Naive thymus-derived CD8-positive, alpha-beta T cell (primary cell): ENCODE measurements around the gene NCKAP5. TPM values are rescaled to one million over a fixed set of nuclear protein-coding genes. Genes with fewer than 3 reads are reported as not detected.

Experiments
- ATAC-seq, 2 donors: fragments of 150-1000 bp; cut with Tn5 transposase in 1 of 2; sonication (Bioruptor Pico), chemical (Tn5 transposase) in 1 of 2; 1 replicate in 1 of 2; 2 replicates in 1 of 2; pipeline ENCODE4 v1.10.0; 2021; ENCODE audit warnings: mild to moderate bottlenecking in 2 of 2, moderate library complexity in 2 of 2
- POLR2A ChIA-PET: fragments of 350-600 bp; sonication (Branson Sonifier 250); formaldehyde crosslinking; loops from one replicate; lab custom pipeline; 2021; ENCODE audit warnings: antibody characterized with exemption; lab: Charles Lee
- DNase-seq, 10 donors: peaks; one replicate each; pipeline versions ENCODE4 v3.0.0 to v3.0.0-alpha.2; 2020 to 2022
- H3K27ac Mint-ChIP-seq, 10 donors: one replicate each; pipeline ENCODE4 v1.8.0; 2020 to 2022; ENCODE audit warnings: mild to moderate bottlenecking in 10 of 10, mixed read lengths in 10 of 10, moderate library complexity in 4 of 10, inconsistent platforms in 1 of 10
- H3K27me3 Mint-ChIP-seq, 5 donors: one replicate each; pipeline ENCODE4 v1.8.0; 2021 to 2022; ENCODE audit warnings: mixed read lengths in 5 of 5
- H3K36me3 Mint-ChIP-seq, 3 donors: one replicate each; pipeline ENCODE4 v1.8.0; 2020 to 2022; ENCODE audit warnings: mixed read lengths in 3 of 3, mild to moderate bottlenecking in 2 of 3, inconsistent platforms in 1 of 3
- H3K4me1 Mint-ChIP-seq, 4 donors: one replicate each; pipeline ENCODE4 v1.8.0; 2021 to 2022; ENCODE audit warnings: mixed read lengths in 4 of 4
- H3K4me3 Mint-ChIP-seq, 10 donors: one replicate each; pipeline ENCODE4 v1.8.0; 2020 to 2022; ENCODE audit warnings: mild to moderate bottlenecking in 10 of 10, mixed read lengths in 10 of 10, moderate library complexity in 6 of 10, inconsistent platforms in 1 of 10
- H3K9me3 Mint-ChIP-seq, 9 donors: one replicate each; pipeline ENCODE4 v1.8.0; 2020 to 2022; ENCODE audit warnings: mixed read lengths in 9 of 9, mild to moderate bottlenecking in 3 of 9, inconsistent platforms in 1 of 9, moderate library complexity in 1 of 9
- polyA plus RNA-seq, 3 donors: library from polyadenylated mRNA; unstranded; fragments of 300-500 nt; fragmentation: Illumina TruSeq; gene quantifications; one replicate each; pipeline ENCODE4 v1.2.3, GENCODE V29; 2021
- total RNA-seq, 8 experiments: library from RNA in 2 of 8; stranded (reverse) in 2 of 8; gene quantifications; one replicate each; pipeline ENCODE4 v1.2.3 and lab custom pipeline; 2021 to 2026

The NCKAP5 gene
- total and polyA plus RNA-seq, 5 experiments from 2014 or later, result not detected

DNA sequence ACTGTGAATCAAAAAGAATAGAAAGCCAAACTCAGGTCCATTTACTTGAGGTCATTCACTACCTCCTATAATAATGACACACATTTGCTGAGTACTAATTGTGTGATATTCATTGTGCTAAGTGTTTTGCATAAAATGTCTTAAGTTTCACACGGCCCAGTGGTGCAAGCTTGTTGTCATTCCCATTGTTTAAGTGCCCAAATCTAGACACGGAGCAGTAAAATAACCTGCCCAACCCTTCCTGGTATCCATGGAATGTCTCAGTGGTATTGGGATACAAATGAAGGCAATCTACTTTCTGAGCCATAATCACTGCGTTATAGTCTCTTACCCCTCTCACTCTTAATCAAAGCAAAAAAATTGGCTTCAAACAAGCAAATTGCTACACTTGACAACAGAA, 233.3 kb downstream of the NCKAP5 start:
- DNase-seq (no peak), ATAC-seq (no peak)
- Mint-ChIP-seq H3K36me3 (no peaks in the 10 kb centered on the region), H3K4me3 (no peak overlapping the region), H3K9me3 (peaks cover 0 to 2% (median 0%) of the 10 kb centered on the region in 9 donors), H3K4me1 (no peaks in the 10 kb centered on the region), H3K27ac (no peak overlapping the region), H3K27me3 (no peaks in the 10 kb centered on the region)
- POLR2A ChIA-PET, result no interaction called here

DNA sequence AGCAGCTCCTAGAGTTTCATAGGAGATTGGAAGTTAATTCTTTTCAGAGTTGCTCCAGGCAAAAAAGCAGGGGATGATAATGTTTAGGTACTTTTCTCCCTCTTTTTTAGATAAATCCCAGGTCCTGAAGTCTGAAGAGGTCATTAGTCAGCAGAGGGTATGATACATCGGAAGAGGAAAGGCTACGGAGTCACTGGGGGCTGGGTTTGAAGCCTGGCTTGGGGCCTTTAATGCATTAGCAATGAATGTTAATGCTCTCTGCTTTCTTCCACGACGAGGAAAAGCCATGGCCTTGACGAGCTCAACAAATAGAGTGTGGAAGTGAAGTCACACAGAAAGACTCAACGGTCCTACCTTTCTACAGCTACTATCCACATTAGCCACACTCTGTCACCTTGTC, 235.1 kb downstream of the NCKAP5 start:
- no peaks in the 10 kb centered on the region for H3K4me1 Mint-ChIP-seq
- ATAC-seq (no peak), DNase-seq (no peak)
- H3K27ac Mint-ChIP-seq, result no peak overlapping the region
- no peaks in the 10 kb centered on the region for H3K36me3 Mint-ChIP-seq
- H3K27me3 Mint-ChIP-seq, result peaks cover 0 to 4% (median 0%) of the 10 kb centered on the region in 5 donors
- H3K4me3 Mint-ChIP-seq, result no peak overlapping the region
- peaks cover 0 to 2% (median 0%) of the 10 kb centered on the region in 9 donors for H3K9me3 Mint-ChIP-seq
- POLR2A ChIA-PET, result no interaction called here

DNA sequence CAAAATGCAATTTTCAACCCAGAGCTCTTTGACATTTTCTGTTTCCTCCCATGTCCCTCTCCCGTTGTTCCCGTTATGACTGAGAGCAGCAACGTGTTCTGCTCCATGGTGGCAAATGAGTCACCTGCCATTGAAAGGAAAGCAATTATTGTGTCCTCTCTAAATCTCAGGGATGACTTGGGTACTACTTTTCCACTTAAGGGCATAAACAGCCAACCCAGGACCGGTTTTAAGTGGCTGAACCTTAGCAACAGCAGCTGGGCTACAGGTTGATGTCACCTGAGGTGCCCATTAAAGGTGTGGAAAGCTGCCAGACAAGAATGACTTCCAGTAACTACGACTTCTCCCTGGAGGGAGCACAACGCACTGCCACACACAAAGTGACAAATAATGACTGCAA, 236.8 kb downstream of the NCKAP5 start:
- POLR2A ChIA-PET, result no interaction called here
- Mint-ChIP-seq H3K27ac (no peak overlapping the region), H3K36me3 (no peaks in the 10 kb centered on the region), H3K27me3 (peaks cover 0 to 4% (median 0%) of the 10 kb centered on the region in 5 donors), H3K9me3 (no peaks in the 10 kb centered on the region), H3K4me3 (no peak overlapping the region), H3K4me1 (no peaks in the 10 kb centered on the region)
- DNase-seq (no peak), ATAC-seq (no peak)

DNA sequence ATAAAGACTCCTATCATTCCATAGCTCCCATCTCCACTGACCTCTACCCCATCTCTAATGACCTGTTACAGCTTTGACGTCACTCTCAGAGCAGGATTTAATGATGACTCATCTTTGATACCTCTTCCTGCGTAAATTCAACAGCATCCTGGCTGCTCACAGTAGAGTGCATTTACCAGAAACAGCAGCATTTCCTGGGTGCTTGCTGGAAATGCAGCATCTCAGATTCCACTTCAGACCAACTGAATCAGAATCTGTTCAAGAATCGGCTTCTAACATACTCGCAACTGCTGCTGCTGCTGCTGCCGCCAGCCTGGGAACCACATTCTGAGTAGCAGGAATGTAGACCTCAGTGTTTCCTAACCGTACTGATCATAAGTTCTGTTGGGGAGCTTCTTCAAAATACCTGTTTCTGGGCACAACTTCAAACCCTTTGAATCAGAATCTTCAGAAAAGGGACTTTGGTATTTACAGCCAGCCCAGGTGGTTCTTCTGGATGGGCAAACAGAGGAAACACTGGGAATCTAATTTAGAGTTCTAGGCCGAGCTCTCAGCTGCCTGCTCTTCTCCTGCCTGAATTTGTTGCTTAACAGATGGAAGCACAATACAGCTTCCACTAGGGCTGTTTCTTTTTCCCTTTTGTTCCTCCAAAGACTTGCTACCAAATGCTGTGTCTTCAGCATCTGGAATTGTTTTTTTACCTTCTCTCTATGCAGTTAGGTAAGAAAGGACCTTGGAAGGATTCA, 241.4 kb downstream of the NCKAP5 start:
- ATAC-seq, result no peak

DNA sequence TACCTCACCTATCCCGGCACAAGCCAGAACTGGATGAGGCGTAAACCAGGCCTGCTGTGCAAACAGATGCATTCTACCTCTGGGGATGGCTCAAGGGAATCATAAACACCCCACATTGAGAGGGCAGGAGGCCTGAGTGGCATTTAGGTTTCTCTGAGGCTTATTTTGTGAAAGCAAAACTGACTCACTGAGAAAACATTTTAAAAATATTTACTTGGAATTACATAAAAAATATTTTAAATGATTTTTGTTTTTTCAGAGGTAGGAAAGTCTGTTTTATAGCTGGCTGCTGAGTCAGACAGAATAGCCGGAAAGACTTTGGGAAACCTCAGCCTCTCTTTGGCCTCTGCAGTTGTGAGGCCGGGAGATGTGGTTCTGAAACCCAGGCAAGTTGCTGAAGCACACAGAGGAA, 244.1 kb downstream of the NCKAP5 start:
- POLR2A ChIA-PET, result no interaction called here
- no peak overlapping the region for H3K4me3 Mint-ChIP-seq
- H3K36me3 Mint-ChIP-seq, result no peaks in the 10 kb centered on the region
- DNase-seq (no peak), ATAC-seq (no peak)
- H3K9me3 Mint-ChIP-seq, result peaks cover 0 to 9% (median 0%) of the 10 kb centered on the region in 9 donors
- peaks cover 0 to 1% (median 0%) of the 10 kb centered on the region in 5 donors for H3K27me3 Mint-ChIP-seq
- no peaks in the 10 kb centered on the region for H3K4me1 Mint-ChIP-seq
- no peak overlapping the region for H3K27ac Mint-ChIP-seq

More for the DNA sequence above, 241.4 kb downstream of the NCKAP5 start:
- peaks cover 0 to 4% (median 0%) of the 10 kb centered on the region in 5 donors for H3K27me3 Mint-ChIP-seq
- H3K4me1 Mint-ChIP-seq, result no peaks in the 10 kb centered on the region
- no peaks in the 10 kb centered on the region for H3K9me3 Mint-ChIP-seq
- H3K4me3 Mint-ChIP-seq, result no peak overlapping the region
- POLR2A ChIA-PET, result no interaction called here
- no peak for DNase-seq
- no peaks in the 10 kb centered on the region for H3K36me3 Mint-ChIP-seq
- no peak overlapping the region for H3K27ac Mint-ChIP-seq

DNA sequence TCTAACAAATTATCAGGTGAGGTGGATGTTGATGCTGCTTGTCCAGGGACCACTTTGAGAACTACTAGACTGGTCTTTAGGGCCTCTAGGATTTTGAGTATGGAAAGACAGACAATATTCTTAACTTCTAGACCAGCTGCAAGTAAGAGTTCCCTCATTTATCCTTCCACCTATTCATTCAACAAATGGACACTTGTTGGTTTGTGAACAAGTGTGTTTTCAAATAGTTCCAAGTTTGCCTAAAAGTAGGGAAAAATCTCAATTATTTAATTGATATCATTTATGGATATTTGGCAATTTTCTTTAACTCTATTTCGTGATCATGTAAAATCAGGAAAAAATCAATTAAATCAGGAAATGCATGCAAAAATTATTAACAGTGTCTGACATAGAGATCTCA, 245.4 kb downstream of the NCKAP5 start:
- no peak overlapping the region for H3K27ac Mint-ChIP-seq
- H3K9me3 Mint-ChIP-seq, result peaks cover 0 to 9% (median 0%) of the 10 kb centered on the region in 9 donors
- H3K27me3 Mint-ChIP-seq, result no peaks in the 10 kb centered on the region
- H3K4me3 Mint-ChIP-seq, result no peak overlapping the region
- H3K4me1 Mint-ChIP-seq, result no peaks in the 10 kb centered on the region
- ATAC-seq (no peak), DNase-seq (no peak)
- POLR2A ChIA-PET, result no interaction called here
- H3K36me3 Mint-ChIP-seq, result no peaks in the 10 kb centered on the region

DNA sequence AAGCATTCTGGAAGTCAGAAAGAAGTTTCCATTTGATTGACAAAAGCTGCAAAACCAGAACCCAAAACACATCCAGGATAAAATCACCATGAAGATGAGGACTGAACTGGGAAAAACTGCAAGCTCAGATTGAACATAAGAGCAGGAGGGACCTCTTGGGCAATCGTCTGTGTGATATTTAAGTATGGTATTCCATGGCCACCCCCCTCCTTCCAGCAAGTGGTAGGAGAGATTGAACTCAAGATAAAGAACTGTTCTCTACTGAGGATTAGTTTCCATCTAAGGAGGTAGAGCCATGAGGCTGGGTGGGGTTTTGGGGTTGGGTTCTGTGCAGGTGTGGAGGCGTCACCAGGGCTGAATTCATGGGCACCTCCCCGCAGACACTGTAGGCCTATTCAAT, 251.1 kb downstream of the NCKAP5 start:
- Mint-ChIP-seq H3K27ac (no peak overlapping the region), H3K27me3 (peaks cover 0 to 13% (median 0%) of the 10 kb centered on the region in 5 donors), H3K36me3 (peaks cover 0 to 4% (median 0%) of the 10 kb centered on the region in 3 donors), H3K4me3 (no peak overlapping the region), H3K9me3 (peaks cover 0 to 23% (median 0%) of the 10 kb centered on the region in 9 donors), H3K4me1 (no peaks in the 10 kb centered on the region)
- DNase-seq (no peak), ATAC-seq (no peak)
- POLR2A ChIA-PET, result no interaction called here

DNA sequence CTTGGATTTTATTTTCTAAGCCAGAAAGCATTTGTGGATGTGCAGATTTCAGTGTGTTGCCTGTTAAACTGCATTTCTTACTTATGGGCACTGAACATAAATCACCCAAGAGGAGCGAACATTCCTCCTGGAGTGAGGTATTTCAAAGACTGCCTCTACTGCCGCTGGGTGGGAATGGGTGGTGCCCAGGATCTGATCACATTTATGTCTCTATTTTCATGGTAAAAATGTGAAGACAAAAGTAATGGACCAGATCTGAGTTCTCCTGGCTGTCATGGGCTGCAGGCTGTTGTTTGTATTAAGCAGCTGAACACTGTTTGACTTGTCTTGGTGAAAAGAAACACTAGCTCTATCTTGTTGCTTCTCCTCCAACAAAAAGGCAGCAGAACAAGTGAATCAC, 251.7 kb downstream of the NCKAP5 start:
- Mint-ChIP-seq H3K4me3 (no peak overlapping the region), H3K27ac (no peak overlapping the region), H3K4me1 (no peaks in the 10 kb centered on the region), H3K36me3 (peaks cover 0 to 4% (median 0%) of the 10 kb centered on the region in 3 donors), H3K9me3 (peaks cover 0 to 23% (median 0%) of the 10 kb centered on the region in 9 donors), H3K27me3 (peaks cover 0 to 13% (median 0%) of the 10 kb centered on the region in 5 donors)
- POLR2A ChIA-PET, result no interaction called here
- no peak for DNase-seq
- ATAC-seq, result no peak

DNA sequence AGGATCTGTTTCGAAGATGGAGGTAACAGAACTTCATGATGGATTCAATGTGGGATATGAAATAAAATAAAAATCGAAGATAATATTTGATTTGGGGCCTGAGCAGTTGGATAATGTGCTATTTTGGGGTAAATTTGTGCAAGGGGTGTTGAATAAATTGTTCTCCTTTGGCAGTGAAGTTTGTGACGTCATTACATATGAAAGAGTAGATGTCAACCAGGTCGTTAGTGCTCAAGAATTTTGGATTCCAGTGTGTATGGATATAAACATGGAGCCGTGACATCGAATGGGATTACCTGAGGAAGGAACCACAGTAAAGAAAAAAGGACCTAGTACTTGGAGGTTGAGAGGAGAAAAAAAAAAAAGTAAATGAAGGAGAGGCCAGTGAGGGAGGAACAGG, 253.0 kb downstream of the NCKAP5 start:
- no peak for DNase-seq
- no peak overlapping the region for H3K4me3 Mint-ChIP-seq
- peaks cover 0 to 8% (median 0%) of the 10 kb centered on the region in 3 donors for H3K36me3 Mint-ChIP-seq
- POLR2A ChIA-PET, result no interaction called here
- H3K27ac Mint-ChIP-seq, result no peak overlapping the region
- H3K27me3 Mint-ChIP-seq, result peaks cover 0 to 13% (median 0%) of the 10 kb centered on the region in 5 donors
- no peaks in the 10 kb centered on the region for H3K4me1 Mint-ChIP-seq
- peaks cover 0 to 25% (median 3%) of the 10 kb centered on the region in 9 donors for H3K9me3 Mint-ChIP-seq
- no peak for ATAC-seq

DNA sequence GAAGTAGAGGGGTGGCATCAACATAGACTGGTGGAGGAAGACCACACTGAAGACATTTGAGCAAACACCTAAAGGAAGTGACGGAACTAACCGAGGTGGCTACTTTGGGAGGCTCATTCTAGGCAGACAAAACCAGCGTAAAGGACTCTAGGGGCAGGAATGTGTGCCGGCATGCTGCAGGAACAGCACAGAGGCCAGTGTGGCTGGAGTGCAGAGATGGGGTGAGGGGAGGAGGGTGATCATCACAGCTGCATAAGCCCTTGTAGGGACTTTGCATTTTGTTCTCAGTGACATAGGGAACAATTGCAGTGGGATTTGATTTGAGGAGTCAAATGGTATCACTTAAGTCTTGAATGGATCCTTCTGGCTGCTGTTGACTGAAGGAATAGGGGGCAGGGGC, 253.5 kb downstream of the NCKAP5 start:
- Mint-ChIP-seq H3K36me3 (peaks cover 0 to 8% (median 0%) of the 10 kb centered on the region in 3 donors), H3K9me3 (peaks cover 0 to 24% (median 3%) of the 10 kb centered on the region in 9 donors), H3K27me3 (peaks cover 0 to 13% (median 0%) of the 10 kb centered on the region in 5 donors), H3K4me3 (no peak overlapping the region), H3K27ac (no peak overlapping the region), H3K4me1 (no peaks in the 10 kb centered on the region)
- DNase-seq (no peak), ATAC-seq (no peak)
- POLR2A ChIA-PET, result no interaction called here

DNA sequence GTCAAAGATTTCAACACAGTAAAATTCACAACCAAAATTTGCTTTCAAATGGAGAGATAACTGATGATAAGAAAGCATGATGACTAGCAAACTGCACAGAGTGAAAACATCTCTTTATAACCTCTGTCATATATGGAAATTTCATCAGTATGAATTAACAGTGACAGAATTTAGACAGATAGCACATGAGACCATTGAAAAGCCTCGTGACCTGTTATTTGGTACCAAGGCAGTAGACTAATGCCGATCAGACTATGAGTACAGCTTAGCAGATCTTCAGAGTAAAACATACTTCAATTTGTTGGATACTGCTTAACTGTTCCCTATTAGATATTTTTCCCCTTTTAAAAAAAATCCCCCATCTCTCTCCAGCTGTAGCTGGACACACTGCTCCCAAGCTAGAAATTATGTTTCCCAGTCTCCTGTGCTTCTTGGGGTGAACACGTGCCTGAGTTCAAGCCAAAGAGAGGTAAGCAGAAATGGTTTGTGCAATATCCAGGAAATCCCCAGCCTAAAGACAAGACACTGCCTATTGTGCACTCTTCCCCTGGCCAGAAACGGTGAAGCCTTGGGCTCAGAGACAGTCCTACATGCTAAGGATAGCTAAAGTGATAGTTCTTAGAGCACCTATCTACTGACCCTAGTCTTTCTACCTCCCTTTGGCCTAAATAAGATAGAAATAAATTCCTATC, 256.1 kb downstream of the NCKAP5 start:
- POLR2A ChIA-PET, result no interaction called here
- Mint-ChIP-seq H3K36me3 (peaks cover 0 to 8% (median 0%) of the 10 kb centered on the region in 3 donors), H3K4me1 (no peaks in the 10 kb centered on the region), H3K9me3 (peaks cover 0 to 24% (median 3%) of the 10 kb centered on the region in 9 donors), H3K27me3 (peaks cover 0 to 13% (median 0%) of the 10 kb centered on the region in 5 donors), H3K4me3 (no peak overlapping the region), H3K27ac (no peak overlapping the region)
- ATAC-seq, result no peak
- no peak for DNase-seq

DNA sequence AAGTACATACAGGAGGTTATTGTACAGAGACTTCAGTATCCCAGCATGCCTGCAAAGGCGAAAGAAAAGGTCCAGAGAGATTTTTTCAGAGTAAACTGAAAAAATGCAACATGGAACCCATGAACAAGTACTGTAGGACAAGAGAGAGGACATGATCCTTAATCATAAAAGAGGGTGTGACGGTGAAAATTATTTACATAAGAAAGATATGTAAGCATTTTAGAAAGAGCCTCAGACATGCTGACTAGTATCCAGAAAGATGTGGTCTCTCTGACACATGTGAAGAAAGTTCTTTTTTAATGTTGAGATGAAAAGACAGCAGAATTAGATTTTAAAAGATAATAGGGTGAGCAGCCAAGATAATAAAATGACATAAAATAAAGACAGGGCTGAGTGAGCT, 262.0 kb downstream of the NCKAP5 start:
- peaks cover 0 to 3% (median 0%) of the 10 kb centered on the region in 3 donors for H3K36me3 Mint-ChIP-seq
- H3K4me3 Mint-ChIP-seq, result no peak overlapping the region
- ATAC-seq (no peak), DNase-seq (no peak)
- peaks cover 0 to 10% (median 0%) of the 10 kb centered on the region in 9 donors for H3K9me3 Mint-ChIP-seq
- no peak overlapping the region for H3K27ac Mint-ChIP-seq
- POLR2A ChIA-PET, result no interaction called here
- no peaks in the 10 kb centered on the region for H3K27me3 Mint-ChIP-seq
- H3K4me1 Mint-ChIP-seq, result no peaks in the 10 kb centered on the region

DNA sequence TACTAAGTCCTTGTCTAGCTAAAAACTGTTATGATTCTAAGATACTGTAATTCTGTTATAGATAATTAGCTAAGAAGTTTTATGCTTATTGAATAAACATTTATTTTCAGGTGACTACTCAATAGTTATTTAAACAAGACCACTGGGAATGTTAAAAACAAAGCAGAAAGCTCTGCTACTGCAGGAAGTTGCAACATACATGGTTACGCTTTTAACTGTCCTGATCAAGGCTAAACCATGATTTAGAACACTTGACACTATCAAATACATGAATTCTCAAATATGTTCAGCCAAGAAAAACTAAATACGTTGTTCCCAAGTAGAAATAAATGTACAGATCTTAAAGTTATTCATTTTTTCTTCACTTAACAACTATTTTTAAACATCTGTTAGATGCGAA, 263.9 kb downstream of the NCKAP5 start:
- Mint-ChIP-seq H3K27ac (no peak overlapping the region), H3K36me3 (no peaks in the 10 kb centered on the region), H3K9me3 (peaks cover 0 to 7% (median 0%) of the 10 kb centered on the region in 9 donors), H3K27me3 (no peaks in the 10 kb centered on the region), H3K4me3 (no peak overlapping the region), H3K4me1 (no peaks in the 10 kb centered on the region)
- DNase-seq (no peak), ATAC-seq (no peak)
- POLR2A ChIA-PET, result no interaction called here
